ENCODE measurements around the gene TGM5. TPM values are rescaled to one million over a fixed set of nuclear protein-coding genes. Genes with fewer than 3 reads are reported as not detected.
"Not testable (repeated sequence)": the region's sequence is repeated elsewhere in the genome, so short reads cannot be mapped to it uniquely, and the experiment has no call there.

Gene TGM5
- total RNA-seq, 2 experiments from 2014 or later, result 0.11 to 0.22 TPM

DNA sequence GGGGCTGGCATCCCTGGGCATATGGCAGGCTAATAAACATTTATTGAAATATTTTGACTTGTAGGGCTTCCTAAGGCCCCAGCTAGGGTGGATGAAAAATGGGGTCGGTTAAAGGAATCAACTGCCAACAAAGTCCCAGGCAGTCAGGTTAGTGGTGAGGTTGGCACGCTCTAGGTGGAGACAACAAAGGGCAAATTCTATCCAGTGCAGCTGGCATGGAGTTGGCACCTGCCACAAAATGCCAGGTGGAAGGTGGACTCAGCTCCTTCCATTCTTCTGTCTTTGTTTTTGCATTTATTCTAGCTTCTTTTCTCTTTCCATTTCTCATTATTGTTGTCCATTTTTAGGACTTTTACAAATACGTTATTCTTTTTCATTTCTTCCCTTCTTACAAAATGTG, 32.7 kb upstream of the TGM5 start:
- no peak overlapping the region for H3K4me3 Mint-ChIP-seq

DNA sequence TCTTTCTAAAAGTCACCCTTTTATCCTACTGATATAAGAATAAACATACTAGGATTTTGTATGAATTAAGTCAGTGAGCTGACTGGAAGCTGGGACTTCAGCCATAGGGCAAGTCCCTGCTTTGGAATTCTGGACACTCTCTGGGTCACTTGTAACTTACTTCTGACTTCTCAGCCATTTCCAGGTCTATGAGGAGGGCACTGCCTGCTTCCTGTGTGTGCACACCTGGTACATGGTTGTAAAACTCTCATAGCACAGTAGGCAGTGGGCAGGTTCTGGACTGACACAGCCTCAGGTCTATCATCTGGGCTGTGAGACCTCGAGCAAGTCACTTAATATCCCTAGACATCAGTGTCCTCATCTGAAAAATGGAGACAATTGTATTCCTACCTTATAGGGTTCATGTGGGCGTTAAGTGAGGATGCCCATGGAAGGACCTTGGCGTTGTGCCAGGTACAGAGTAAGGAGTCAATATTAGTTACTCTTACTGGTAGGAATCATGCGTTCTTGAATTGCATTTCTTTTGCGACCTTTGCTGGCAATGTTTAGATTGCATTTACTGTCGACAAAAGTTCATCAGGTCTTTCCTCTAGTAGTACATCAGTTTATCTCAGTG, 27.5 kb upstream of the TGM5 start:
- no peak for DNase-seq
- Mint-ChIP-seq H3K9me3 (no peaks in the 10 kb centered on the region), H3K4me3 (no peak overlapping the region), H3K27ac (no peak overlapping the region), H3K4me1 (ENCODE audit: low read depth) (peaks cover 5% of the 10 kb centered on the region), H3K36me3 (ENCODE audit: low read depth) (no peaks in the 10 kb centered on the region), H3K27me3 (peaks cover 31% of the 10 kb centered on the region)
- TF ChIP-seq, protein P1, sequence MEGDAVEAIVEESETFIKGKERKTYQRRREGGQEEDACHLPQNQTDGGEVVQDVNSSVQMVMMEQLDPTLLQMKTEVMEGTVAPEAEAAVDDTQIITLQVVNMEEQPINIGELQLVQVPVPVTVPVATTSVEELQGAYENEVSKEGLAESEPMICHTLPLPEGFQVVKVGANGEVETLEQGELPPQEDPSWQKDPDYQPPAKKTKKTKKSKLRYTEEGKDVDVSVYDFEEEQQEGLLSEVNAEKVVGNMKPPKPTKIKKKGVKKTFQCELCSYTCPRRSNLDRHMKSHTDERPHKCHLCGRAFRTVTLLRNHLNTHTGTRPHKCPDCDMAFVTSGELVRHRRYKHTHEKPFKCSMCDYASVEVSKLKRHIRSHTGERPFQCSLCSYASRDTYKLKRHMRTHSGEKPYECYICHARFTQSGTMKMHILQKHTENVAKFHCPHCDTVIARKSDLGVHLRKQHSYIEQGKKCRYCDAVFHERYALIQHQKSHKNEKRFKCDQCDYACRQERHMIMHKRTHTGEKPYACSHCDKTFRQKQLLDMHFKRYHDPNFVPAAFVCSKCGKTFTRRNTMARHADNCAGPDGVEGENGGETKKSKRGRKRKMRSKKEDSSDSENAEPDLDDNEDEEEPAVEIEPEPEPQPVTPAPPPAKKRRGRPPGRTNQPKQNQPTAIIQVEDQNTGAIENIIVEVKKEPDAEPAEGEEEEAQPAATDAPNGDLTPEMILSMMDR (IDR thresholded peaks at IDR 0.05), result no peak
- CTCF ChIA-PET, result interaction anchor here (1.6 to 5.7 kb wide), 2 partner anchors 9 to 90 kb away, joined by 4 to 30 read pairs; no protein-coding TSS in a partner anchor
- POLR2A ChIA-PET, result no interaction called here
- ATAC-seq, result no peak
- intact Hi-C loops (cut with micrococcal nuclease), result no loop called here

More for the DNA sequence above, 32.7 kb upstream of the TGM5 start:
- no peak for DNase-seq
- CTCF ChIA-PET, result interaction anchor here (0.6 to 1.5 kb wide), 2 partner anchors 14 to 476 kb away, joined by 3 to 4 read pairs; no protein-coding TSS in a partner anchor
- H3K36me3 Mint-ChIP-seq (ENCODE audit: low read depth), result no peaks in the 10 kb centered on the region
- H3K27me3 Mint-ChIP-seq, result peaks cover 15% of the 10 kb centered on the region
- intact Hi-C loops (cut with micrococcal nuclease), result no loop called here
- no peaks in the 10 kb centered on the region for H3K9me3 Mint-ChIP-seq
- POLR2A ChIA-PET, result interaction anchor here (0.7 kb wide), 1 partner anchor 30 kb away, joined by 5 read pairs; no protein-coding TSS in a partner anchor
- no peaks in the 10 kb centered on the region for H3K4me1 Mint-ChIP-seq (ENCODE audit: low read depth)
- ATAC-seq, result no peak
- no peak overlapping the region for H3K27ac Mint-ChIP-seq
- TF ChIP-seq, protein P1 (IDR thresholded peaks at IDR 0.05), result no peak

DNA sequence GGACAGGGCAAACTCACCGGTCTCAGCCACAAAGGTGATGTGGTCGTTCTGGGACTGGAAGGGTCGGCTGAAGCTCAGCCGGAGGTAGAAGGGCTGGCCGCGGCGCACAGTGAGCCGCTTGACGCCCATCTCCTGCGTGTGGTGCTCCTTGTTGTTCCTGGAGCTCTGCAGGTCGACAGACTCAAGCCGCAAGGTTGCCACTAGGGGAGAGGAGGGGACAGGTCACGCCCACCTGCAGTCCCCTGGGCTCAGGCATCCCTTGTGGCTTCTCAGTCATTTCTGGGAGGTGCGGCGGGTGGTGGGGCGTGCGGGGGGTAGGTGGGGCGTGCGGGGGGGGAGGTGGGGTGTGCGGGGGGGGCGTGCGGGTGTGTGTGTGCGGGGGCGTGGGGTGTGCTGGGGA, 26.7 kb upstream of the TGM5 start:
- H3K4me3 Mint-ChIP-seq, result no peak overlapping the region
- DNase-seq (peak; percentile 41), ATAC-seq (peak; percentile 60)
- POLR2A ChIA-PET, result no interaction called here
- H3K9me3 Mint-ChIP-seq, result no peaks in the 10 kb centered on the region
- CTCF ChIA-PET, result interaction anchor here (1.1 to 5.7 kb wide), 3 partner anchors 8 to 89 kb away, joined by 3 to 30 read pairs (median 4); no protein-coding TSS in a partner anchor
- TF ChIP-seq, protein P1 (IDR thresholded peaks at IDR 0.05), result no peak
- intact Hi-C loops (cut with micrococcal nuclease), result no loop called here
- peaks cover 5% of the 10 kb centered on the region for H3K4me1 Mint-ChIP-seq (ENCODE audit: low read depth)
- no peak overlapping the region for H3K27ac Mint-ChIP-seq
- H3K27me3 Mint-ChIP-seq, result peaks cover 31% of the 10 kb centered on the region
- H3K36me3 Mint-ChIP-seq (ENCODE audit: low read depth), result no peaks in the 10 kb centered on the region

DNA sequence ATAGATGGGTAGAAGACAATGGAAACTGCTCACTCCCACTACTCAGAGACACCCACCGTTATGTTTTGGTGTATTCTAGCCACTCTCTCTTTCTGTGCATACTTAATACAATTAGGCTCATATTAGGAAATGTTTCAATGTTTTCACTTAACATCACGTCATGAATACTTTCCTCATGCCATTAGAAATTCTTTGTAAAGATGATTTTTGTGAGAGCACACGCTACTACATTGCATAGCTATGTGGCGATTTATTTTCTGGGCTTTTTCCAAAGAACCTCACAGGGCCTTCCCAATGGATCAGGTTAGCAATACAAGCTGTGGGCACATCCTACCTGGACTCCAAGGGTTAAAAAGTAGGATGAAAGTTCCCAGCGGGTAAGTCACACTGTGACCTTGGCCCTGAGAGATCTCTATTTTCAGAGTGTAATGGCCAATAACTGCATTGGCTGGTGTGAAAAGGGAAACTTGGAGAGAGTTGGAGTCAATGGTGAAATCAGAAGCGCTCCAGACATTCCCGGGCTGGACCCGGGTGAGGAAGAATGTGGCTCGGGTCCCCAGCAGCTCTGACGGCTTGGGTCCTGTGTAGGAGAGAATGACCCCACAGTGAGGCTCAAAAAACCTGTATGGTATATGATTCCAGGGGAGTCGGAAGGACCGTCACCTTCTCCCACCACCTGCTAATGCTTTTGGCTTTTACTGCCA, 25.8 kb upstream of the TGM5 start:
- TF ChIP-seq, protein P1 (IDR thresholded peaks at IDR 0.05), result no peak
- H3K36me3 Mint-ChIP-seq (ENCODE audit: low read depth), result no peaks in the 10 kb centered on the region
- ChIA-PET CTCF (interaction anchor here (1.1 to 5.7 kb wide), 2 partner anchors 7 to 67 kb away, joined by 3 to 30 read pairs; no protein-coding TSS in a partner anchor), POLR2A (no interaction called here)
- H3K9me3 Mint-ChIP-seq, result no peaks in the 10 kb centered on the region
- intact Hi-C loops (cut with micrococcal nuclease), result no loop called here
- H3K27ac Mint-ChIP-seq, result no peak overlapping the region
- H3K27me3 Mint-ChIP-seq, result peaks cover 30% of the 10 kb centered on the region
- ATAC-seq, result no peak
- H3K4me1 Mint-ChIP-seq (ENCODE audit: low read depth), result peaks cover 5% of the 10 kb centered on the region
- no peak for DNase-seq
- H3K4me3 Mint-ChIP-seq, result no peak overlapping the region

DNA sequence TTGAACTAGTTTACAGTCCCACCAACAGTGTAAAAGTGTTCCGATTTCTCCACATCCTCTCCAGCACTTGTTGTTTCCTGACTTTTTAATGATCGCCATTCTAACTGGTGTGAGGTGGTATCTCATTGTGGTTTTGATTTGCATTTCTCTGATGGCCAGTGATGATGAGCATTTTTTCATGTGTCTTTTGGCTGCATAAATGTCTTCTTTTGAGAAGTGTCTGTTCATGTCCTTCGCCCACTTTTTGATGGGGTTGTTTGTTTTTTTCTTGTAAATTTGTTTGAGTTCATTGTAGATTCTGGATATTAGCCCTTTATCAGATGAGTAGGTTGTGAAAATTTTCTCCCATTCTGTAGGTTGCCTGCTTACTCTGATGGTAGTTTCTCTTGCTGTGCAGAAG, 22.9 kb upstream of the TGM5 start:
- H3K9me3 Mint-ChIP-seq; H3K4me1 Mint-ChIP-seq (ENCODE audit: low read depth); CTCF ChIA-PET; POLR2A ChIA-PET; H3K36me3 Mint-ChIP-seq (ENCODE audit: low read depth); DNase-seq; ATAC-seq; intact Hi-C loops (cut with micrococcal nuclease); H3K27ac Mint-ChIP-seq; H3K4me3 Mint-ChIP-seq: not testable (repeated sequence)
- H3K27me3 Mint-ChIP-seq, result peaks cover 23% of the 10 kb centered on the region
